ENCODE results near the gene UNC13A. TPM values are rescaled to one million over a fixed set of nuclear protein-coding genes. Genes with fewer than 3 reads are reported as not detected.
"Not testable (repeated sequence)": the region's sequence is repeated elsewhere in the genome, so short reads cannot be mapped to it uniquely, and the experiment has no call there.

The UNC13A gene
- total and polyA plus RNA-seq, 2 of the 8 experiments (the other 6 are each of a cell fraction or from before 2014, with no cell fraction given), result 13.1 to 47.6 TPM

DNA sequence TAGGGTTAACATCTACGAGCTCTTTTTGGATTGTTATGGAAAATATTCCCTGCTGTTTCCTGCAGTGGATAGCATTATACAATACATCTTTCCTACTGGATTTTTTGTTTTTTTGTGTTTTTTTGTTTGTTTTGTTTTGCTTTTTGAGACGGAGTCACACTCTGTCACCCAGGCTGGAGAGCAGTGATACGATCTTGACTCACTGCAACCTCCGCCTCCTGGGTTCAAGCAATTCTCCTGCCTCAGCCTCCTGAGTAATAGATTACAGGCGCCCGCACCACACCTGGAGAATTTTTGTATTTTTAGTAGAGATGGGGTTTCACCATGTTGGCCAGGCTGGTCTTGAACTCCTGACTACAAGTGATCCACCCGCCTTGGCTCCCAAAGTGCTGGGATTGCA lies 102.8 kb downstream of the UNC13A start:
- H3K18ac ChIP-seq (ENCODE audit: extremely low read depth, low read length); H3K79me1 ChIP-seq (ENCODE audit: low read depth, low read length); H3K4ac ChIP-seq (replicated peaks; ENCODE audit: insufficient read length, low read depth, low read length); H4K8ac ChIP-seq (ENCODE audit: extremely low read depth, insufficient read depth, low read length); H2BK120ac ChIP-seq (replicated peaks; ENCODE audit: low read depth, low read length); H4K91ac ChIP-seq (replicated peaks; ENCODE audit: insufficient read length, low read length); H3K4me3 ChIP-seq (ENCODE audit: extremely low read depth in 1 of 4, insufficient read depth in 2 of 4, low read depth in 3 of 4, low read length in 4 of 4); FAIRE-seq; H3K27me3 ChIP-seq (replicated peaks in 1 of 4; ENCODE audit: control insufficient read depth in 3 of 4, extremely low read depth in 1 of 4, insufficient read depth in 3 of 4, low read length in 3 of 4); H3K4me2 ChIP-seq (ENCODE audit: insufficient read depth in 1 of 2, low read depth in 2 of 2, low read length in 2 of 2); H3K36me3 ChIP-seq (ENCODE audit: control insufficient read depth in 2 of 4, insufficient read depth in 4 of 4, low read length in 3 of 4); H3K23ac ChIP-seq (ENCODE audit: insufficient read length); H3K9ac ChIP-seq (replicated peaks in 1 of 4; ENCODE audit: extremely low read depth in 1 of 4, low read depth in 3 of 4, low read length in 3 of 4); H3K27ac ChIP-seq (ENCODE audit: low read depth, low read length); H2BK20ac ChIP-seq (ENCODE audit: low read length); H3K4me1 ChIP-seq (replicated peaks in 1 of 4; ENCODE audit: control insufficient read depth in 3 of 4, insufficient read depth in 4 of 4, low read length in 3 of 4); H3K79me2 ChIP-seq (ENCODE audit: control insufficient read depth in 1 of 2, insufficient read depth in 2 of 2, low read length in 2 of 2); H2BK5ac ChIP-seq (ENCODE audit: low read depth, low read length); H3K56ac ChIP-seq (replicated peaks; ENCODE audit: insufficient read length, low read depth, low read length); H2AFZ ChIP-seq (ENCODE audit: low read length); H3K23me2 ChIP-seq (ENCODE audit: low read depth, low read length); H2BK15ac ChIP-seq (ENCODE audit: low read length); H2AK5ac ChIP-seq (ENCODE audit: low read depth, low read length); DNase-seq (ENCODE audit: low read depth in 1 of 2, low spot score in 2 of 2); H3K14ac ChIP-seq (ENCODE audit: insufficient read length); H4K5ac ChIP-seq (ENCODE audit: insufficient read length, low read depth, low read length); H3K9me3 ChIP-seq (ENCODE audit: insufficient read depth in 2 of 2, low read depth in 1 of 2, low read length in 1 of 2); H4K20me1 ChIP-seq (replicated peaks in 1 of 2; ENCODE audit: control insufficient read depth in 1 of 2, insufficient read depth in 2 of 2, low read length in 2 of 2); H2BK12ac ChIP-seq (ENCODE audit: low read depth, low read length): not testable (repeated sequence)
- 64% methylated on average over 7 of the region's 7 CpGs; no CpG with 5 or more reads in 1 of the 2 experiments for WGBS, 2 experiments (ENCODE audit: extremely low coverage in 1 of 2, insufficient coverage in 1 of 2, insufficient read length in 1 of 2, insufficient replicate concordance in 2 of 2, low coverage in 1 of 2, low lambda C conversion rate in 2 of 2, missing lambda C conversion rate in 1 of 2)
- POLR2A ChIA-PET (ENCODE audit: partially characterized antibody), result interaction anchor here (0.6 to 1.5 kb wide), 2 partner anchors 21 to 914 kb away, joined by 3 to 5 read pairs; no protein-coding TSS in a partner anchor
- CTCF ChIA-PET (ENCODE audit: partially characterized antibody), result interaction anchor here (0.7 to 1.3 kb wide), 4 partner anchors 9 to 1585 kb away, joined by 3 to 4 read pairs (median 3); partner anchors contain the start of gene MEF2B
